NCI-H748 (cell line): Measurements from ENCODE around the gene HDAC11.
"Not testable (repeated sequence)": the region's sequence is repeated elsewhere in the genome, so short reads cannot be mapped to it uniquely, and the experiment has no call there.

Experiments used
- DNase-seq: peaks from one replicate; lab custom pipeline; 2025; ENCODE audit not compliant: unreplicated experiment; lab: John Stamatoyannopoulos, UW

Gene HDAC11

GRCh38 chr3:13479582-13480339 lies at the start of gene HDAC11:
Gene HDAC11, plus strand, starts transcription at chr3:13480306. Its CDS starts 42 bp downstream, at chr3:13480348.
- peak; percentile 95 for DNase-seq

- not testable (repeated sequence) for DNase-seq
These were observed 49.7 kb upstream of the HDAC11 start for GRCh38 chr3:13430411-13430875.

GRCh38 chr3:13432093-13432492 lies 48.0 kb upstream of the HDAC11 start:
- DNase-seq, result no peak

- no peak for DNase-seq
These were observed 46.2 kb upstream of the HDAC11 start for GRCh38 chr3:13433912-13434311.

- DNase-seq, result not testable (repeated sequence)
These were observed 43.9 kb upstream of the HDAC11 start for GRCh38 chr3:13436213-13436612.

- DNase-seq, result peak; percentile 2
These were observed 39.8 kb upstream of the HDAC11 start for GRCh38 chr3:13440204-13440817.

- DNase-seq, result not testable (repeated sequence)
These were observed 37.2 kb upstream of the HDAC11 start for GRCh38 chr3:13442882-13443281.

- peak; percentile 44 for DNase-seq
These were observed 28.8 kb upstream of the HDAC11 start for GRCh38 chr3:13451301-13451673.

GRCh38 chr3:13452490-13453335 lies 27.4 kb upstream of the HDAC11 start:
- peak; percentile 57 for DNase-seq

DNA sequence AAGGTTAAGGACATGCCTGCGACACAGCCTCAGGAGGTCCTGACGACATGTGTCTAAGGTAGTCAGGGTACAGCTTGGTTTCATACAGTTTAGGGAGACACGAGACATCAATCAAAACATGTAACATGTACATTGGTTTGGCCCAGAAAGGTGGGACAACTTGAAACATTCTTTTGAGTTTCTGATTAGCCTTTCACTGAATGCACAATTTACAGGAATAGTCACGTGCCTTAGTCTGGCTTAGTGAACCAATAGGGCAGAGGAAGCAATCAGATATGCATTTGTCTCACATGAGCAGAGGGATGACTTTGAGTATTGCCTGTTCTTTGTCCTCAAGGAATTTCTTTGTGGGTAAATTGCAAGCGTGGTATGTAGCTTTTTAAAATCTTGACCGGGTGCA lies 24.5 kb upstream of the HDAC11 start:
- no peak for DNase-seq

DNA sequence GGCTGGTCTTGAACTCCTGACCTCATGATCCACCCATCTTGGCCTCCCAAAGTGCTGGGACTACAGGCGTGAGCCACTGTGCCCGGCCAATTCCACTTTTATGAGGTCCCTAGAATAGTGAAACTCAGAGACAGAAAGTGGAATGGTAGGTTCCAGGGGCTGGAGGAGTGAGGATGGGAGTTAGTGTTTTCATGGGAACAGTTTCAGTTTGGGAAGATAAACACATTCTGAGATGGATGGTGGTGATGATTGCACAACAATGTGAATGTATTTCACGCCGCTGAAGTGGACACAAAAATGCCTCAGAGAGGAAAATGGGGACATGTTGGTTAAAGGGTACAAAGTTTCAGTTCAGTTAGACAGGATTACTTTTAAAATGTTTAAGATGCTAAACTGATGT lies 22.5 kb upstream of the HDAC11 start:
- no peak for DNase-seq

- DNase-seq, result no peak
These were observed 20.3 kb upstream of the HDAC11 start for GRCh38 chr3:13459605-13460340.

DNA sequence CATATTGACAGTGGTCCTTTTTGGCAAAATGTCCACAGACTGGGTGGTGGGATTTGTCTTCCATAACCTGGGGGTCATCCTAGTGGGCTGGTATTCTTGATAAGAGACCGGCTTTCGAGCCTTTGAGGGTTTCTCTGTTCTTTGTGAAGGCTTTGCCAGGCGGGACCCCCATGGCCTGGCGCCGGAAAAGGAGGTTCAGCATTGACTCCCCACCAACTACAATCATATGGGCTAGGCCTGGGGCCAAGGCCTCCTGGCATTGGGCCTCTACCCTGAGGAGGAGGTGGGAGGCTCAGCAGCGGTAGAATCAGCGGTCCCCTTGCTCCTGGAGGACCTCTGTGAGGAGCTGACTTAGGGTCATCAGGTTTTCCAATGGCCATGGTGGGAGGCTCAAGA lies 19.8 kb upstream of the HDAC11 start:
- no peak for DNase-seq

DNA sequence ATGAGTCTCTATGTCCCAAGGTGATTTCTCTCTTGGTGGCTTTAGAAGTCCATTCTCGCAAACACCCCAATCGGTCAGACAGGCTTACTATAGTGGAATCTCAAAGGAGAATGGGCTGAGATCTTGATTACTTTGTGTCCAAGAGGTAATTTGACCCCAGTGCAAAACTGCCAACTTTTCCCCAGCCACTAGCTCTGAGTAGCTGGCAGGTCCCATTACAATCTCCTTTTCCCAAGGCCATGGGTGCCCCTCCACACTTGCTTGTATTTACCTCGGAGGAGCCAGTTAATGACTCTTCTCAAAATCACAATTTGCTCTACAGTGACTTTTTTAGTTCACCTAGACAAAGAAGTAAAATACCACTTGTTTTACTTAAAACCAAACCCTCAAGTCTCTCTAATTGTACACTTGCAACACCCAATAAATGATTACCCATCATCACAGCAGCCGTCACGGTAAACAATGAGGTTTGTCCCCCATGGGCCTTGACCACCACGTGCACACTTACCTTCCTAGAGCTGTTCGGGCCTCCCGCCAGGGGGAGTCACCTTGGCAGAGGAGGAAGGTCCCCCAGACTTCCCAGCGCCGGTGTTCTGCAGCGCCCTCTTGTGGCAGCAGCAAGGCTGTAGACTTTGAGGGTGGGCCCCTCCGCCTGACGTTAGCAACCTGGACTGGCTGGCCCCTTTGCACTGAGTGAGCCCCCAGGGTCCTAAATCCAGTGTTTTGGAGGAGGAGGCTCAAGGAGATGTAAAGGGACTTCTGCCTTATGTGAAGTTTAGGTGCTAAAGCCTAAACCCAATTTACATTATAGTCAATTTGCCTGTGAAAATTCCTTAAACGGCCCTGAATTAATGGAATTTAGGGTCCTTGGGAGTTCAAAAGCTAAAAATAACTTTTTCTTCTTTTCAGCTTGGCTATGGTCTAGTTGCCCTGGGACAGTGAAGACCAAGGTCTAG lies 18.7 kb upstream of the HDAC11 start:
- DNase-seq, result peak; percentile 78

GRCh38 chr3:13462125-13462629 lies 17.9 kb upstream of the HDAC11 start:
- no peak for DNase-seq

DNA sequence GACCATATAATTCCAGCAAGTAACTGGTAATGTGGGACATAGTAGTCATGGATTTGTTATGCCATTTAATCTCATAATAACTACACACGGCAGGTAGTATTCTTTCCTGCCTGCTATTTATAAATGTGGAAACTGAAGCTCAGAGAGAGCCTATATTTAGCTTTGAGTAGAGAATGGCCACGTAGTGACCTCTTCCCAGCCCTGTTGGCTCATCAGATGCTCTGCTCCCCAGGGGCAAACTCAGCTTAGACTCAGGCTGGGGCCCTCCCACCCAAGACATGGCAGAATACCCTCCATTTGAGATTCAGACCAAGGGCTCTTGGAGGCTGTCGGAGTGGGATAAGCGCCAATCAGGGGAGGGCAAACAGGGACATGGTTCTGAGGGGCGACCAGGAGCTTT lies 17.3 kb upstream of the HDAC11 start:
- DNase-seq, result no peak

GRCh38 chr3:13463618-13464400 lies 16.3 kb upstream of the HDAC11 start:
- no peak for DNase-seq

GRCh38 chr3:13465236-13465873 lies 14.8 kb upstream of the HDAC11 start:
- DNase-seq, result no peak
